Measurements from ENCODE around the gene CNIH3. TPM values are rescaled to one million over a fixed set of nuclear protein-coding genes. Genes with fewer than 3 reads are reported as not detected.

CNIH3 gene
- total RNA-seq, 1 donor from 2014 or later: 1.5 TPM

GRCh38 chr1:224779536-224779935 is 163.4 kb downstream of the CNIH3 start:
- Mint-ChIP-seq H3K4me3 (ENCODE audit: unreplicated experiment) (no peak overlapping the region), H3K9me3 (ENCODE audit: low read depth) (peaks cover 1% of the 10 kb centered on the region), H3K36me3 (ENCODE audit: low read depth) (no peaks in the 10 kb centered on the region), H3K4me1 (ENCODE audit: low read depth) (peaks cover 3% of the 10 kb centered on the region), H3K27ac (ENCODE audit: unreplicated experiment) (no peak overlapping the region), H3K27me3 (ENCODE audit: low read depth) (peaks cover 10% of the 10 kb centered on the region)
- TF ChIP-seq CTCF (IDR thresholded peaks at IDR 0.05): no peak
- DNase-seq (ENCODE audit: low spot score): no peak

- Mint-ChIP-seq H3K4me3 (ENCODE audit: unreplicated experiment) (no peak overlapping the region), H3K4me1 (ENCODE audit: low read depth) (peaks cover 5% of the 10 kb centered on the region), H3K36me3 (ENCODE audit: low read depth) (no peaks in the 10 kb centered on the region), H3K27me3 (ENCODE audit: low read depth) (peaks cover 10% of the 10 kb centered on the region), H3K9me3 (ENCODE audit: low read depth) (peaks cover 3% of the 10 kb centered on the region), H3K27ac (ENCODE audit: unreplicated experiment) (no peak overlapping the region)
- TF ChIP-seq CTCF (IDR thresholded peaks at IDR 0.05): no peak
- no peak for DNase-seq (ENCODE audit: low spot score)
Measured at GRCh38 chr1:224780736-224781135, 164.6 kb downstream of the CNIH3 start.

GRCh38 chr1:224781800-224782199 is 165.7 kb downstream of the CNIH3 start:
- H3K9me3 Mint-ChIP-seq (ENCODE audit: low read depth): peaks cover 3% of the 10 kb centered on the region
- peaks cover 5% of the 10 kb centered on the region for H3K4me1 Mint-ChIP-seq (ENCODE audit: low read depth)
- no peak overlapping the region for H3K4me3 Mint-ChIP-seq (ENCODE audit: unreplicated experiment)
- no peak overlapping the region for H3K27ac Mint-ChIP-seq (ENCODE audit: unreplicated experiment)
- peaks cover 7% of the 10 kb centered on the region for H3K27me3 Mint-ChIP-seq (ENCODE audit: low read depth)
- TF ChIP-seq CTCF (IDR thresholded peaks at IDR 0.05): no peak
- no peaks in the 10 kb centered on the region for H3K36me3 Mint-ChIP-seq (ENCODE audit: low read depth)
- DNase-seq (ENCODE audit: low spot score): no peak

- no peak for DNase-seq (ENCODE audit: low spot score)
- no peak for TF ChIP-seq CTCF (IDR thresholded peaks at IDR 0.05)
- Mint-ChIP-seq H3K27ac (ENCODE audit: unreplicated experiment) (no peak overlapping the region), H3K36me3 (ENCODE audit: low read depth) (no peaks in the 10 kb centered on the region), H3K9me3 (ENCODE audit: low read depth) (peaks cover 3% of the 10 kb centered on the region), H3K27me3 (ENCODE audit: low read depth) (peaks cover 6% of the 10 kb centered on the region), H3K4me3 (ENCODE audit: unreplicated experiment) (no peak overlapping the region), H3K4me1 (ENCODE audit: low read depth) (peaks cover 5% of the 10 kb centered on the region)
Measured at GRCh38 chr1:224782281-224783000, 166.3 kb downstream of the CNIH3 start.

- TF ChIP-seq CTCF (IDR thresholded peaks at IDR 0.05): no peak
- Mint-ChIP-seq H3K27me3 (ENCODE audit: low read depth) (peaks cover 6% of the 10 kb centered on the region), H3K4me3 (ENCODE audit: unreplicated experiment) (no peak overlapping the region), H3K27ac (ENCODE audit: unreplicated experiment) (no peak overlapping the region), H3K9me3 (ENCODE audit: low read depth) (peaks cover 3% of the 10 kb centered on the region), H3K4me1 (ENCODE audit: low read depth) (peaks cover 5% of the 10 kb centered on the region), H3K36me3 (ENCODE audit: low read depth) (no peaks in the 10 kb centered on the region)
- no peak for DNase-seq (ENCODE audit: low spot score)
Measured at GRCh38 chr1:224783006-224783651, 167.0 kb downstream of the CNIH3 start.
